NCI-H526 treated with DMSO at 0.1 percent for 48 hours (cell line): Measurements from ENCODE around the gene PLOD2.

Experiments
- DNase-seq: peaks from one replicate; lab custom pipeline; 2025; lab: John Stamatoyannopoulos, UW

PLOD2 gene

GRCh38 chr3:146100180-146100579 is 60.8 kb downstream of the PLOD2 start:
- DNase-seq, result no peak

GRCh38 chr3:146099316-146099715 is 61.7 kb downstream of the PLOD2 start:
- DNase-seq, result no peak

- DNase-seq, result no peak
These were observed 67.1 kb downstream of the PLOD2 start for GRCh38 chr3:146093896-146094295.

GRCh38 chr3:146092230-146092629 is 68.8 kb downstream of the PLOD2 start:
- no peak for DNase-seq

- no peak for DNase-seq
These were observed 69.6 kb downstream of the PLOD2 start for GRCh38 chr3:146091397-146091796.

- DNase-seq, result no peak
These were observed 70.5 kb downstream of the PLOD2 start for GRCh38 chr3:146090521-146090920.

- no peak for DNase-seq
These were observed 72.1 kb downstream of the PLOD2 start for GRCh38 chr3:146088840-146089239.

GRCh38 chr3:146087116-146087515 is 73.9 kb downstream of the PLOD2 start:
- DNase-seq, result no peak

- DNase-seq, result no peak
These were observed 74.8 kb downstream of the PLOD2 start for GRCh38 chr3:146086211-146086610.

- DNase-seq, result no peak
These were observed 75.3 kb downstream of the PLOD2 start for GRCh38 chr3:146085678-146086077.

GRCh38 chr3:146080578-146080977 is 80.4 kb downstream of the PLOD2 start:
- DNase-seq, result no peak

- no peak for DNase-seq
These were observed 83.0 kb downstream of the PLOD2 start for GRCh38 chr3:146078031-146078430.

GRCh38 chr3:146077181-146077580 is 83.8 kb downstream of the PLOD2 start:
- no peak for DNase-seq

GRCh38 chr3:146072824-146073223 is 88.2 kb downstream of the PLOD2 start:
- DNase-seq, result no peak

GRCh38 chr3:146072061-146072460 is 88.9 kb downstream of the PLOD2 start:
- DNase-seq, result no peak

- DNase-seq, result no peak
These were observed 89.4 kb downstream of the PLOD2 start for GRCh38 chr3:146071632-146072031.

- DNase-seq, result no peak
These were observed 93.9 kb downstream of the PLOD2 start for GRCh38 chr3:146067048-146067447.

GRCh38 chr3:146065573-146066006 is 95.4 kb downstream of the PLOD2 start:
- peak; percentile 41 for DNase-seq

- no peak for DNase-seq
These were observed 102.7 kb downstream of the PLOD2 start for GRCh38 chr3:146058241-146058640.

GRCh38 chr3:146052791-146053310 is 108.1 kb downstream of the PLOD2 start:
- no peak for DNase-seq

GRCh38 chr3:146052056-146052790 is 108.8 kb downstream of the PLOD2 start:
- no peak for DNase-seq

- DNase-seq, result no peak
These were observed 110.3 kb downstream of the PLOD2 start for GRCh38 chr3:146050691-146051090.

- DNase-seq, result no peak
These were observed 113.5 kb downstream of the PLOD2 start for GRCh38 chr3:146047485-146047884.

- no peak for DNase-seq
These were observed 116.9 kb downstream of the PLOD2 start for GRCh38 chr3:146044046-146044445.
